GM12801 (cell line): ENCODE results near the gene GIMD1.

Experiments used
- TF ChIP-seq, protein P1 (sequence below): IDR thresholded peaks from one replicate; pipeline ENCODE4 v1.5.1; 2011; ENCODE audit warnings: control low read depth; ENCODE audit not compliant: insufficient read length; ENCODE audit errors: extremely low read depth

Gene GIMD1

DNA sequence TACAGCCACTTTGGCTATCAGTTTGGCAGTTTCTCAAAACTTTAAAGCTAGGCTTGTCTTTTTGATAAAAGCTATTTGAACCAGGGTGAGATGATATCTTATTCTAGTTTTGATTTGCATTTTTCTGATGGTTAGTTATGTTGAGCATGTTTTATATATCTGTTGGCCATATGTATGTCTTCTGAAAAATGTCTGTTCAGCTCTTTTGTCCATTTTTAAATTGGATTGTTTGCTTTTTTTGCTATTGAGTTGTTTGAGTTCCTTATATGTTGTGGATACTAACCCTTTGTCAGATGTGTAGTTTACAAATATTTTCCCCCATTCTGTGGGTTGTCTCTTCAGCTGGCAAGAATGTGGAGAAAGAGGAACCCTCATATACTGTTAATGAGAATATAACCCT is 11.6 kb upstream of the GIMD1 start:
- TF ChIP-seq, protein P1, sequence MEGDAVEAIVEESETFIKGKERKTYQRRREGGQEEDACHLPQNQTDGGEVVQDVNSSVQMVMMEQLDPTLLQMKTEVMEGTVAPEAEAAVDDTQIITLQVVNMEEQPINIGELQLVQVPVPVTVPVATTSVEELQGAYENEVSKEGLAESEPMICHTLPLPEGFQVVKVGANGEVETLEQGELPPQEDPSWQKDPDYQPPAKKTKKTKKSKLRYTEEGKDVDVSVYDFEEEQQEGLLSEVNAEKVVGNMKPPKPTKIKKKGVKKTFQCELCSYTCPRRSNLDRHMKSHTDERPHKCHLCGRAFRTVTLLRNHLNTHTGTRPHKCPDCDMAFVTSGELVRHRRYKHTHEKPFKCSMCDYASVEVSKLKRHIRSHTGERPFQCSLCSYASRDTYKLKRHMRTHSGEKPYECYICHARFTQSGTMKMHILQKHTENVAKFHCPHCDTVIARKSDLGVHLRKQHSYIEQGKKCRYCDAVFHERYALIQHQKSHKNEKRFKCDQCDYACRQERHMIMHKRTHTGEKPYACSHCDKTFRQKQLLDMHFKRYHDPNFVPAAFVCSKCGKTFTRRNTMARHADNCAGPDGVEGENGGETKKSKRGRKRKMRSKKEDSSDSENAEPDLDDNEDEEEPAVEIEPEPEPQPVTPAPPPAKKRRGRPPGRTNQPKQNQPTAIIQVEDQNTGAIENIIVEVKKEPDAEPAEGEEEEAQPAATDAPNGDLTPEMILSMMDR = no peak

DNA sequence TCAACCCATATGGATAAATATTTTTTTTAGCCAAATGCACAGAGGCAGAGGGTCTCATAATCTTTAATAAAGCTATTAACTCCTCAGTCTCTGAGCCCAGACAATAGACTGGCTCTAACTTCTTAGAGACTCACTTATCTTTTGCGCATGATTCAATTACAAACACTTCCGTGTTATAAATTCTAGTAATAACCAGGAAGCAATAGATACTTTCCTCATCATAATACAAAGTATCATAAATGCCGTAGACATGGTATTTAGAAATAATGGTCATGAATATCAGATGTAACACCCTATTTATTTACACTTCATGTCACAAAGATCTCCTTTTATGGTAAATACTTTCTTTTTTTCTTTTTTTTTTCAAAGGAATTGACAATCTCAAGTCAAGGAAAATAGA is 4.4 kb upstream of the GIMD1 start:
- TF ChIP-seq, protein P1 = no peak

DNA sequence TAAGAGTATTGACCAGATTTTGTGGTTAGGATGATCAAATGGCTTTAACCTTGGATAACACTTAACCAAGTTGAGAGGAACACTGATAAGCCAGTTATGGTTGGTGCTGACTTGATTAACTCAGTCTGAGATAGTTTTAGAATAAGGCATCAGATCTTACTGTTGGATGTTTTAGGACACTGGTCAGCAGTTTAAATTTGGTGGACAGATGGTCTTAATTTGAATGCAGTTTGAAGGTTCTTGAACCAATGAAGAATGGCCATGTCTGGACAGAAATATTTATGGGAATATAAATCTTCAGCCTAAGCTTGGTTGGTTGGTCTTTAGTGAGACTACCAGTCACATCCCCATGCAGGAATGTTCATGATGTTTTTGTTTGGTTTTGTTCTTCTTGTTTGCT is 2.6 kb upstream of the GIMD1 start:
- TF ChIP-seq, protein P1 = no peak

DNA sequence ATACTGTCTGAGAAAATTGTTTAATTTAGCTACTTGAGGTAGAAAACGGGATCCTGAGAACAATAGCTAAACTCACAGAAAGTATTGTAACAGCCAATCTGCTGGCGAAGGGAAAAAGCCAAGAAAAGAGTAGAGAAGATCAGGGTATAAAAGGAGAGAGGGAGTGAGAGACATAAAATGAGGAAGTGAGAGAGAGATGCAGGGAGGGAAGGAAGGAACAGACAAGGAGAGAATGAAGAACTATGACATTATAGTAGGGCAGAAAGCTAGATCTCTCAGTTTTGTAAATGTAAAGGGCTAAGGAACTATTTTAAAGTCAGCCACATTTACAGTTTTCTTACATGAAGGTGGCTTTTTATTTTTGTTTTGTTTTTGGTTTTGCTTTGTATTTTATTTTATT is 1.6 kb upstream of the GIMD1 start:
- TF ChIP-seq, protein P1 = no peak

DNA sequence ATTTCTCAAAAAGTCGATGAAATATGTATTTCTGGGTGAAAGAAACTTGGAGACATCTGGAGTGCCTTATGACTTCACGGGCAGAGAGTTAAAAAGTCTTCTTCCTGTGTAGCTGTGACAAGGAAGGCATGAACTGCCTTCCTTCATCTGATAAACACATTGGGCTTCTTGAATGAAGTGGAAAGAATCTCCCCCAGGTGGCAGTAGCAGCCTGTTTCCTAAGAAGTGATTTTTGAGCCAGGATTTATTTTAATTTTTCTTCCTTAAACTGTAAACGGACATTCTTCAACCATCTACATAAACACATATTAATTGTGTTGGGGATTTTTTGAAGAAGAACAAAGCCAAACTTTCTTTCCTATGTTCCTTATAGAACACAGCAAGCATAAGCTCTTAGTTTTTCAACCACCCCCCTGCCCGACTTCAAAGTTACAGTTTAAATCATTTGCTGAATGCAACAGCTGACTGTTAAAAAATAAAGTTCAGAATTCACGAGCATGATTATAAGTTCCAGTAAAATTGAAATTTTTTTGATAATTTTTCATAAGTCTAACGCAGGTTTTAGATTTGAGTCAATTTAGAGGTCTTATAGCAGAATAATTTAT is 980 bp upstream of the GIMD1 start:
- TF ChIP-seq, protein P1 = no peak

DNA sequence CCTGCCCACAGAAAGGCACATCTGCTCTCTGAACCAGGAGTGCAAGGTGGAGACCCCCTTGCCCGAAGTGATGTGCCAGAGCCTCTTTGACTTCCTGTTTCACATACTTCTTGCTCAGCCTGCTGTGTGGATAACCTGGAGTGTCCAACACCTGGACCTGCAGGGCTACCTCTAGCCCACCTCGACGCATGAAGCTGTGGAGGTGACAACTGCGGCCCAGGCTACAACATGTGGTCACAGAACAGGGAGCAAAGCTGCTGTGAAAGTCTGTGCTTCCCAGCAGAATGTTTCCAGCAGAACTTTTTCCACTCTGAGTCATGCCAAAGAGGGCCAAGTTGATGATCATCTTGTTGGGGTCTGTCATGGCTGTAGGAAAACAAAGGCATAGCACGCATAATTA is 1.5 kb downstream of the GIMD1 start:
- TF ChIP-seq, protein P1 = no peak

DNA sequence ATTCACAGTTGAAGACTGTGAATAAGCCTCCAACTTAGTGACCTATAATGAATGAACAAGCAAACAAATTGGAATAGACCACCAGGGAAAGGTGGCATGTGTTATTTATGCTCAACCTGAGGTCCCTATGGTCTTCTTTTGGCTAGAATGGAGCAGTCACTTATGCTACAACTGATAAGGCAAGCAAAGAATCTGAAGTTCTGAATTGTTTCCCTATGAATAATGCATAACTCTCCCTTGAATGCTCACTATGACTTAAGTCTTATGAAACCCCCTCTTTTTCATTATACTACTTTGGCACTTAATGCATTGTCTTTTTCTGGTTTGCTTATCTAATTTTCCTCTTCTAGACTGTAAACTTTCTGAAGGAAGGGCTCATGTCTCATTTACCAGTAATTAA is 2.6 kb downstream of the GIMD1 start:
- TF ChIP-seq, protein P1 = no peak
